ENCODE results near the gene UNC79.

- TF ChIP-seq CTCF (IDR thresholded peaks at IDR 0.05 in 4 of 5, conservative IDR thresholded peaks at IDR 0.05 in 1 of 5) (no peak), POLR2A (IDR thresholded peaks at IDR 0.05) (no peak)
Observed at GRCh38 chr14:93476305-93476704, 45.6 kb downstream of the UNC79 start.

All from gastrocnemius medialis (tissue), 4 donors.